ENCODE measurements around the gene EDA.

DNA sequence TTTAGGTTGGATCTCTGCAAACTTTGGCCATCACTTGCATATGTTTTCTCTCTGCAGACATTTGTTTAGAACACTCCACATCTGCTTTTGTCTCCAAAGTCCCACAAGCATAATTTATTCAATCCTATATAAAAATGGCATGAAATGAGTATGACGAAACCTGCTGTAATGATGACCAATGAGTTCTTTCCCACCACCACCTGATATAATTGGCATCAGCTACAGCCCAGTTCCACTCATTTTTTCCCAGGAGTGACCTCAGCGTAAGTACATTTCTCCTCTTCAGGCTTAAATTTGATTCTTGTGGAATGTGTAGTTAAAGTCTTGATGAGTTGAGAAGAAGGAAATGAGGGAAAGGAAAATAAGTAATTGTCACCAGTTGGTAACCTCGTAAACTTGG lies 228.7 kb downstream of the EDA start:
- no peak for TF ChIP-seq ADNP (CRISPR knock-in tag; IDR thresholded peaks at IDR 0.05)
- no peak for TF ChIP-seq ZFY (CRISPR knock-in tag; IDR thresholded peaks at IDR 0.05)
- no peak for TF ChIP-seq NFIB (CRISPR knock-in tag; IDR thresholded peaks at IDR 0.05; ENCODE audit: borderline replicate concordance)
- TF ChIP-seq KDM5A (IDR thresholded peaks at IDR 0.05; ENCODE audit: borderline replicate concordance, low read length) = no peak
- no peak for TF ChIP-seq ZSCAN12 (CRISPR knock-in tag; IDR thresholded peaks at IDR 0.05)
- TF ChIP-seq TOPORS (CRISPR knock-in tag; IDR thresholded peaks at IDR 0.05) = no peak
- no peak for TF ChIP-seq ZNF274 (CRISPR knock-in tag; IDR thresholded peaks at IDR 0.05)
- no peak for TF ChIP-seq TAF1 (CRISPR knock-in tag; IDR thresholded peaks at IDR 0.05)
- TF ChIP-seq FOXP1 (IDR thresholded peaks at IDR 0.05) = no peak
- TF ChIP-seq FOXP1 (CRISPR knock-in tag; IDR thresholded peaks at IDR 0.05) = no peak
